Hepatocyte (in vitro differentiated cells): ENCODE measurements around the gene KIF1C.

ENCODE experiments used
- EZH2 ChIP-seq: fragments of 200-600 bp; sonication (generic); IDR thresholded peaks from 2 replicates; pipeline ENCODE4 v1.6.1; 2016; ENCODE audit warnings: antibody characterized with exemption, mild to moderate bottlenecking, borderline replicate concordance
- EZH2phosphoT487 ChIP-seq: fragments of 200-600 bp; sonication (generic); IDR thresholded peaks from one replicate; pipeline ENCODE4 v1.6.1; 2018; ENCODE audit warnings: antibody characterized with exemption, mild to moderate bottlenecking, low read depth, moderate library complexity; ENCODE audit not compliant: unreplicated experiment, severe bottlenecking
- TF ChIP-seq, protein P1 (sequence below): fragments of 200-600 bp; sonication (generic); IDR thresholded peaks from 2 replicates; pipeline ENCODE4 v1.5.1; 2016; ENCODE audit warnings: antibody characterized with exemption, mild to moderate bottlenecking; ENCODE audit not compliant: poor library complexity

DNA sequence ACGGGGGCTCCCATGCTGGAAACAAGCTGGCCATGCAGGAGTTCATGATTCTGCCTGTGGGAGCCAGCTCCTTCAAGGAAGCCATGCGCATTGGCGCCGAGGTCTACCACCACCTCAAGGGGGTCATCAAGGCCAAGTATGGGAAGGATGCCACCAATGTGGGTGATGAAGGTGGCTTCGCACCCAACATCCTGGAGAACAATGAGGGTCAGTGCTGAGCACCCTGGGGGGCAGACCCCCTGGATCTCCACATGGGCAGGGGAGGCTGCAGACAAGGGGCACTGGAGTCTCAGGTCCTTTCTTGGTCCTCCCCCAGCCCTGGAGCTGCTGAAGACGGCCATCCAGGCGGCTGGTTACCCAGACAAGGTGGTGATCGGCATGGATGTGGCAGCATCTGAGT, 42.7 kb upstream of the KIF1C start:
- TF ChIP-seq, protein P1, sequence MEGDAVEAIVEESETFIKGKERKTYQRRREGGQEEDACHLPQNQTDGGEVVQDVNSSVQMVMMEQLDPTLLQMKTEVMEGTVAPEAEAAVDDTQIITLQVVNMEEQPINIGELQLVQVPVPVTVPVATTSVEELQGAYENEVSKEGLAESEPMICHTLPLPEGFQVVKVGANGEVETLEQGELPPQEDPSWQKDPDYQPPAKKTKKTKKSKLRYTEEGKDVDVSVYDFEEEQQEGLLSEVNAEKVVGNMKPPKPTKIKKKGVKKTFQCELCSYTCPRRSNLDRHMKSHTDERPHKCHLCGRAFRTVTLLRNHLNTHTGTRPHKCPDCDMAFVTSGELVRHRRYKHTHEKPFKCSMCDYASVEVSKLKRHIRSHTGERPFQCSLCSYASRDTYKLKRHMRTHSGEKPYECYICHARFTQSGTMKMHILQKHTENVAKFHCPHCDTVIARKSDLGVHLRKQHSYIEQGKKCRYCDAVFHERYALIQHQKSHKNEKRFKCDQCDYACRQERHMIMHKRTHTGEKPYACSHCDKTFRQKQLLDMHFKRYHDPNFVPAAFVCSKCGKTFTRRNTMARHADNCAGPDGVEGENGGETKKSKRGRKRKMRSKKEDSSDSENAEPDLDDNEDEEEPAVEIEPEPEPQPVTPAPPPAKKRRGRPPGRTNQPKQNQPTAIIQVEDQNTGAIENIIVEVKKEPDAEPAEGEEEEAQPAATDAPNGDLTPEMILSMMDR = no peak
- no peak for TF ChIP-seq EZH2
- TF ChIP-seq EZH2phosphoT487 = no peak
